Stimulated activated CD4-positive, alpha-beta T cell treated with anti-CD3 and anti-CD28 coated beads, Interleukin-15, amount 100 ng/mL, for 1 hour (primary cell): ENCODE results near the gene MTA3.

Experiments used
- DNase-seq, 2 donors: peaks; one replicate each; pipeline ENCODE4 v3.0.0-alpha.2; 2020; ENCODE audit warnings: low read depth in 1 of 2, low spot score in 1 of 2

Gene MTA3

GRCh38 chr2:42758751-42759150, 190.3 kb downstream of the MTA3 start:
- DNase-seq: no peak

GRCh38 chr2:42761554-42761953, 193.1 kb downstream of the MTA3 start:
- DNase-seq: no peak

GRCh38 chr2:42762155-42762554, 193.7 kb downstream of the MTA3 start:
- no peak for DNase-seq

- DNase-seq: no peak
Observed at GRCh38 chr2:42762823-42763804, 194.7 kb downstream of the MTA3 start.

- DNase-seq: no peak
Observed at GRCh38 chr2:42764096-42764495, 195.7 kb downstream of the MTA3 start, which contains the start of gene OXER1. Gene OXER1, minus strand, starts transcription at chr2:42764135. Its CDS starts 73 bp downstream, at chr2:42764062.

GRCh38 chr2:42764901-42765300, 196.5 kb downstream of the MTA3 start:
- no peak for DNase-seq

GRCh38 chr2:42765686-42766085, 197.3 kb downstream of the MTA3 start:
- no peak for DNase-seq

- no peak for DNase-seq
Observed at GRCh38 chr2:42767080-42767898, 198.9 kb downstream of the MTA3 start.

GRCh38 chr2:42767899-42768705, 199.7 kb downstream of the MTA3 start:
- no peak for DNase-seq

- no peak for DNase-seq
Observed at GRCh38 chr2:42768706-42769256, 200.3 kb downstream of the MTA3 start.

- no peak for DNase-seq
Observed at GRCh38 chr2:42769583-42770287, 201.3 kb downstream of the MTA3 start.

GRCh38 chr2:42770288-42771131, 202.1 kb downstream of the MTA3 start:
- DNase-seq: no peak

GRCh38 chr2:42771546-42772153, 203.2 kb downstream of the MTA3 start:
- no peak for DNase-seq

GRCh38 chr2:42775186-42775585, 206.8 kb downstream of the MTA3 start:
- DNase-seq: no peak

- no peak for DNase-seq
Observed at GRCh38 chr2:42775810-42776209, 207.4 kb downstream of the MTA3 start.

GRCh38 chr2:42777883-42778805, 209.7 kb downstream of the MTA3 start:
- no peak for DNase-seq

GRCh38 chr2:42781181-42781580, 212.7 kb downstream of the MTA3 start:
- no peak for DNase-seq

GRCh38 chr2:42783511-42783910, 215.1 kb downstream of the MTA3 start:
- no peak for DNase-seq
